Measurements from ENCODE around the gene APMAP. TPM values are rescaled to one million over a fixed set of nuclear protein-coding genes. Genes with fewer than 3 reads are reported as not detected.

APMAP gene
- total RNA-seq, 4 donors from 2014 or later = 24.2 to 108 (median 29.3) TPM

- no peak for TF ChIP-seq POLR2A (IDR thresholded peaks at IDR 0.05)
- TF ChIP-seq, protein P1, sequence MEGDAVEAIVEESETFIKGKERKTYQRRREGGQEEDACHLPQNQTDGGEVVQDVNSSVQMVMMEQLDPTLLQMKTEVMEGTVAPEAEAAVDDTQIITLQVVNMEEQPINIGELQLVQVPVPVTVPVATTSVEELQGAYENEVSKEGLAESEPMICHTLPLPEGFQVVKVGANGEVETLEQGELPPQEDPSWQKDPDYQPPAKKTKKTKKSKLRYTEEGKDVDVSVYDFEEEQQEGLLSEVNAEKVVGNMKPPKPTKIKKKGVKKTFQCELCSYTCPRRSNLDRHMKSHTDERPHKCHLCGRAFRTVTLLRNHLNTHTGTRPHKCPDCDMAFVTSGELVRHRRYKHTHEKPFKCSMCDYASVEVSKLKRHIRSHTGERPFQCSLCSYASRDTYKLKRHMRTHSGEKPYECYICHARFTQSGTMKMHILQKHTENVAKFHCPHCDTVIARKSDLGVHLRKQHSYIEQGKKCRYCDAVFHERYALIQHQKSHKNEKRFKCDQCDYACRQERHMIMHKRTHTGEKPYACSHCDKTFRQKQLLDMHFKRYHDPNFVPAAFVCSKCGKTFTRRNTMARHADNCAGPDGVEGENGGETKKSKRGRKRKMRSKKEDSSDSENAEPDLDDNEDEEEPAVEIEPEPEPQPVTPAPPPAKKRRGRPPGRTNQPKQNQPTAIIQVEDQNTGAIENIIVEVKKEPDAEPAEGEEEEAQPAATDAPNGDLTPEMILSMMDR (IDR thresholded peaks at IDR 0.05 in 4 of 5, conservative IDR thresholded peaks at IDR 0.05 in 1 of 5) = no peak
- no peaks in the 10 kb centered on the region for H3K36me3 ChIP-seq
- H3K4me1 ChIP-seq = no peaks in the 10 kb centered on the region
- H3K27ac ChIP-seq = no peak overlapping the region
- in situ Hi-C loops (cut with MboI; ENCODE audit: low sequenced_read_pairs in 4 of 4) (no loop called here), intact Hi-C loops (cut with DNase I; ENCODE audit: low total_unique reads) (no loop called here)
- no peak overlapping the region for H3K4me3 ChIP-seq
- H3K9me3 ChIP-seq = no peaks in the 10 kb centered on the region
- DNase-seq (no peak), ATAC-seq (no peak)
- no peaks in the 10 kb centered on the region for H3K27me3 ChIP-seq
Measured at GRCh38 chr20:24943196-24943595, 49.4 kb downstream of the APMAP start.

DNA sequence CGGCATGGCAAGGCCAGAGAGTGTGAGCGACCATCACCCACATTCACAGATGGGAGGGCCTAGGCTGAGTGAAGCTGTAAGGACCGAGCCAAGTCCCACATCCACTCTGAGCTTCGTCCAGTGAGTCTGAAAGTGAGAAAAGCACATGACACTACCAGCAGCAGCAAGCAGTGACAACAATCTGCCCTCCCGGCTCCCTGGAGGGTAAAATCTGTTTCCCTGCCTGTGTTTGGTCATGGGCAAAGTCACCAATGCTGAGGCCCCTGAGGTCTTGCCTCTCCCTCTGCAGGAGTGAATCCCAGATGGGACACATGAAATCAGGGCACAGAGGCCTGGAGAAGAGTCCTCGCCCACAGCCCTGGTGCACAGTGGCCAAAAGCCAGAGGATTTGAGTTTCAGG lies 49.9 kb downstream of the APMAP start:
- Histone ChIP-seq H3K9me3 (no peaks in the 10 kb centered on the region), H3K27me3 (no peaks in the 10 kb centered on the region), H3K4me1 (no peaks in the 10 kb centered on the region), H3K36me3 (no peaks in the 10 kb centered on the region), H3K27ac (no peak overlapping the region), H3K4me3 (no peak overlapping the region)
- in situ Hi-C loops (cut with MboI; ENCODE audit: low sequenced_read_pairs in 4 of 4) (no loop called here), intact Hi-C loops (cut with DNase I; ENCODE audit: low total_unique reads) (no loop called here)
- ATAC-seq = no peak
- DNase-seq = no peak
- TF ChIP-seq POLR2A (IDR thresholded peaks at IDR 0.05) = no peak
- TF ChIP-seq, protein P1 (IDR thresholded peaks at IDR 0.05 in 4 of 5, conservative IDR thresholded peaks at IDR 0.05 in 1 of 5) = no peak

- H3K9me3 ChIP-seq = no peaks in the 10 kb centered on the region
- ATAC-seq = no peak
- H3K27me3 ChIP-seq = no peaks in the 10 kb centered on the region
- in situ Hi-C loops (cut with MboI; ENCODE audit: low sequenced_read_pairs in 4 of 4) (no loop called here), intact Hi-C loops (cut with DNase I; ENCODE audit: low total_unique reads) (no loop called here)
- no peaks in the 10 kb centered on the region for H3K4me1 ChIP-seq
- no peak overlapping the region for H3K27ac ChIP-seq
- H3K4me3 ChIP-seq = no peak overlapping the region
- H3K36me3 ChIP-seq = no peaks in the 10 kb centered on the region
- DNase-seq = no peak
- TF ChIP-seq, protein P1 (IDR thresholded peaks at IDR 0.05 in 4 of 5, conservative IDR thresholded peaks at IDR 0.05 in 1 of 5) = no peak
- TF ChIP-seq POLR2A (IDR thresholded peaks at IDR 0.05) = no peak
Measured at GRCh38 chr20:24939036-24939435, 53.5 kb downstream of the APMAP start.

- Histone ChIP-seq H3K4me3 (no peak overlapping the region), H3K36me3 (no peaks in the 10 kb centered on the region), H3K9me3 (no peaks in the 10 kb centered on the region), H3K27ac (no peak overlapping the region), H3K27me3 (no peaks in the 10 kb centered on the region), H3K4me1 (no peaks in the 10 kb centered on the region)
- intact Hi-C loops (cut with DNase I; ENCODE audit: low total_unique reads) = no loop called here
- TF ChIP-seq, protein P1 (IDR thresholded peaks at IDR 0.05 in 4 of 5, conservative IDR thresholded peaks at IDR 0.05 in 1 of 5) = no peak
- no peak for TF ChIP-seq POLR2A (IDR thresholded peaks at IDR 0.05)
- ATAC-seq = no peak
- in situ Hi-C loops (cut with MboI; ENCODE audit: low sequenced_read_pairs in 4 of 4) = no loop called here
- DNase-seq = no peak
Measured at GRCh38 chr20:24938498-24938897, 54.1 kb downstream of the APMAP start.

DNA sequence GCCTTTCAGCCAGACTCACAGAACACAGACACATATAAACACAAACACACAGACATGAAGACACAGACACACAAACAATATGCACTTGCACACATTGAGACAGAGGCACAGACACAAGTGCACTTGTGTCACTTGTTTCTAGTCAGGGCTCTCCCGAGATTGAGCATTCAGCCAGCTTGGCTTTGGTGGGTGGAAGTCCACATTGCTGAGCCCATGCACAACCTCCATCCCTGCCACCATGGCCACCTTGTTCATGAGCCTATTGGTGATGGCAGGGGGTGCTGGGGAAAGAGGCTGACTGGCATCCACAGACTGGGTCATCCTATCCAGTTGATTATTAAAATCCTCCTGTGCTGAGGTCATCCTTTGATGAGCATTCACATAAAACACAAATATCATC lies 55.0 kb downstream of the APMAP start:
- DNase-seq = no peak
- Histone ChIP-seq H3K4me3 (no peak overlapping the region), H3K36me3 (no peaks in the 10 kb centered on the region), H3K27ac (no peak overlapping the region), H3K4me1 (no peaks in the 10 kb centered on the region), H3K27me3 (no peaks in the 10 kb centered on the region), H3K9me3 (no peaks in the 10 kb centered on the region)
- TF ChIP-seq POLR2A (IDR thresholded peaks at IDR 0.05) = no peak
- in situ Hi-C loops (cut with MboI; ENCODE audit: low sequenced_read_pairs in 4 of 4) = no loop called here
- intact Hi-C loops (cut with DNase I; ENCODE audit: low total_unique reads) = no loop called here
- ATAC-seq = no peak

Data from gastrocnemius medialis (tissue), 4 donors.